Measurements from ENCODE around the gene DHX38. TPM values are rescaled to one million over a fixed set of nuclear protein-coding genes. Genes with fewer than 3 reads are reported as not detected.

The DHX38 gene
- total and polyA plus RNA-seq, 2 of the 13 experiments (the other 11 are each of a cell fraction or from before 2014, with no cell fraction given): 54.4 to 85.9 TPM

DNA sequence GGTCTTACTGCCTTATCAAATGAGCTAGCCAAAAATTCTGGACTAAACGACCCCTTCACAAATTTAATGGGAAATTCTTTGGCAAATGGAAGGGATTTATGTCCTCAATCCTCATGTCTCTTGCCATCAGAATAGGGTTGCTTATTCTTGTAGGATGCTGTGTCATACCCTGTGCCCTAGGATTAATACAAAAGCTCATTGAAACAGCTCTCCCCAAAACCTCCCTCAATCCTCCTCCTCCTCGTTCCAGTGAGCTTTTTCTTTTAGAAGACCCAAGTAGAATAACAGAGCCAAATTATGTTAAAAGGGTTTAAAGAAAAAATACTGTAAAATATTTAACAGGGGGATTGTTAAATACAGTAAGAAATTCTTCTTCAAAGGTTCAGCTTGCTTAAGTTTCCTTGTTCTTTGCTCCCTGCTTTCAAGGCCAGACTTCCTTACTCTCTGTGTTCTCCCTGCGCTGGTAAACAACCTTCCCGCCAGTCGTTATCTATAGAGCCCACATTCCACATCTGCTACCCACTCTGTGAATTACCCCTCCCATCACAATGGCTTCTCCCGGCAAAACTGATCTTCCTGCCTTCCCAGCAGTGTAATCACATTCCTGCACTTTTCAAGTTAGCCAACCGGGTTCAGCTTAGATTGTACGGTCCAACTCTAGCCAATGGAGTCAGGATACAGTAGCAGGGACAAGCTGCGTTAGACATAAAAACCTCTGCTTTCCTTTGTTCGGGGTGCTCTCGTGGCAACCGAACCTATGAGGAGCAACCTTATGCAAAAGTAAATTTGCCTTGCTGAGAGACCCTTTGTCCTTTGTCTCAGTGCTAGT is 20.9 kb upstream of the DHX38 start (continued):
- no peak for TF ChIP-seq FOXA1 (IDR thresholded peaks at IDR 0.05)
- peak; percentile 77 for TF ChIP-seq FOXA1 (CRISPR knock-in tag; IDR thresholded peaks at IDR 0.05)
- TF ChIP-seq NPAS2 (CRISPR knock-in tag; IDR thresholded peaks at IDR 0.05; ENCODE audit: borderline replicate concordance): no peak
- 0 out of 2 replicates have a peak, but pooled peaks have one; percentile 17 for TF ChIP-seq ONECUT2 (CRISPR knock-in tag; IDR thresholded peaks at IDR 0.05)
- TF ChIP-seq KLF11 (CRISPR knock-in tag; IDR thresholded peaks at IDR 0.05): 0 out of 2 replicates have a peak, but pooled peaks have one; percentile 39
- peak; percentile 87; the same call in 1 of the 2 replicates for TF ChIP-seq HBP1 (CRISPR knock-in tag; IDR thresholded peaks at IDR 0.05; ENCODE audit: low read depth)
- no peak for TF ChIP-seq U2AF1 (optimal IDR thresholded peaks at IDR 0.05; ENCODE audit: low read depth, low read length)
- TF ChIP-seq TFE3 (CRISPR knock-in tag; IDR thresholded peaks at IDR 0.05): 0 out of 2 replicates have a peak, but pooled peaks have one; percentile 29
- no peak for TF ChIP-seq SMAD1 (CRISPR knock-in tag; IDR thresholded peaks at IDR 0.05; ENCODE audit: borderline replicate concordance, low read depth)
- TF ChIP-seq, protein P1, sequence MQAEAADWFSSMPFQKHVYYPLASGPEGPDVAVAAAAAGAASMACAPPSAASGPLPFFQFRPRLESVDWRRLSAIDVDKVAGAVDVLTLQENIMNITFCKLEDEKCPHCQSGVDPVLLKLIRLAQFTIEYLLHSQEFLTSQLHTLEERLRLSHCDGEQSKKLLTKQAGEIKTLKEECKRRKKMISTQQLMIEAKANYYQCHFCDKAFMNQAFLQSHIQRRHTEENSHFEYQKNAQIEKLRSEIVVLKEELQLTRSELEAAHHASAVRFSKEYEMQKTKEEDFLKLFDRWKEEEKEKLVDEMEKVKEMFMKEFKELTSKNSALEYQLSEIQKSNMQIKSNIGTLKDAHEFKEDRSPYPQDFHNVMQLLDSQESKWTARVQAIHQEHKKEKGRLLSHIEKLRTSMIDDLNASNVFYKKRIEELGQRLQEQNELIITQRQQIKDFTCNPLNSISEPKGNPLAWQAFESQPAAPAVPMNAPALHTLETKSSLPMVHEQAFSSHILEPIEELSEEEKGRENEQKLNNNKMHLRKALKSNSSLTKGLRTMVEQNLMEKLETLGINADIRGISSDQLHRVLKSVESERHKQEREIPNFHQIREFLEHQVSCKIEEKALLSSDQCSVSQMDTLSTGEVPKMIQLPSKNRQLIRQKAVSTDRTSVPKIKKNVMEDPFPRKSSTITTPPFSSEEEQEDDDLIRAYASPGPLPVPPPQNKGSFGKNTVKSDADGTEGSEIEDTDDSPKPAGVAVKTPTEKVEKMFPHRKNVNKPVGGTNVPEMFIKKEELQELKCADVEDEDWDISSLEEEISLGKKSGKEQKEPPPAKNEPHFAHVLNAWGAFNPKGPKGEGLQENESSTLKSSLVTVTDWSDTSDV (CRISPR knock-in tag; IDR thresholded peaks at IDR 0.05): no peak
- TF ChIP-seq TBX3 (IDR thresholded peaks at IDR 0.05; ENCODE audit: borderline replicate concordance): no peak
- peak; percentile 48; the same call in 1 of the 2 replicates for TF ChIP-seq NFKBIZ (CRISPR knock-in tag; IDR thresholded peaks at IDR 0.05)
- peak; percentile 65 for TF ChIP-seq TCF7 (IDR thresholded peaks at IDR 0.05; ENCODE audit: low read depth)
- TF ChIP-seq NRL (CRISPR knock-in tag; IDR thresholded peaks at IDR 0.05; ENCODE audit: borderline replicate concordance): no peak
- peak; percentile 82 for TF ChIP-seq ZNF331 (CRISPR knock-in tag; IDR thresholded peaks at IDR 0.05)
- TF ChIP-seq, protein P2, sequence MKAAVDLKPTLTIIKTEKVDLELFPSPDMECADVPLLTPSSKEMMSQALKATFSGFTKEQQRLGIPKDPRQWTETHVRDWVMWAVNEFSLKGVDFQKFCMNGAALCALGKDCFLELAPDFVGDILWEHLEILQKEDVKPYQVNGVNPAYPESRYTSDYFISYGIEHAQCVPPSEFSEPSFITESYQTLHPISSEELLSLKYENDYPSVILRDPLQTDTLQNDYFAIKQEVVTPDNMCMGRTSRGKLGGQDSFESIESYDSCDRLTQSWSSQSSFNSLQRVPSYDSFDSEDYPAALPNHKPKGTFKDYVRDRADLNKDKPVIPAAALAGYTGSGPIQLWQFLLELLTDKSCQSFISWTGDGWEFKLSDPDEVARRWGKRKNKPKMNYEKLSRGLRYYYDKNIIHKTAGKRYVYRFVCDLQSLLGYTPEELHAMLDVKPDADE (CRISPR knock-in tag; IDR thresholded peaks at IDR 0.05): no peak
- TF ChIP-seq, protein P3, sequence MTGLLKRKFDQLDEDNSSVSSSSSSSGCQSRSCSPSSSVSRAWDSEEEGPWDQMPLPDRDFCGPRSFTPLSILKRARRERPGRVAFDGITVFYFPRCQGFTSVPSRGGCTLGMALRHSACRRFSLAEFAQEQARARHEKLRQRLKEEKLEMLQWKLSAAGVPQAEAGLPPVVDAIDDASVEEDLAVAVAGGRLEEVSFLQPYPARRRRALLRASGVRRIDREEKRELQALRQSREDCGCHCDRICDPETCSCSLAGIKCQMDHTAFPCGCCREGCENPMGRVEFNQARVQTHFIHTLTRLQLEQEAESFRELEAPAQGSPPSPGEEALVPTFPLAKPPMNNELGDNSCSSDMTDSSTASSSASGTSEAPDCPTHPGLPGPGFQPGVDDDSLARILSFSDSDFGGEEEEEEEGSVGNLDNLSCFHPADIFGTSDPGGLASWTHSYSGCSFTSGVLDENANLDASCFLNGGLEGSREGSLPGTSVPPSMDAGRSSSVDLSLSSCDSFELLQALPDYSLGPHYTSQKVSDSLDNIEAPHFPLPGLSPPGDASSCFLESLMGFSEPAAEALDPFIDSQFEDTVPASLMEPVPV (CRISPR knock-in tag; IDR thresholded peaks at IDR 0.05): no peak
- no peak for TF ChIP-seq CENPX (CRISPR knock-in tag; IDR thresholded peaks at IDR 0.05)
- 0 out of 2 replicates have a peak, but pooled peaks have one; percentile 31 for TF ChIP-seq RFXANK (CRISPR knock-in tag; IDR thresholded peaks at IDR 0.05)
- TF ChIP-seq ZNF577 (CRISPR knock-in tag; IDR thresholded peaks at IDR 0.05; ENCODE audit: borderline replicate concordance, low read depth): no peak
- no peak for TF ChIP-seq ZNF160 (CRISPR knock-in tag; IDR thresholded peaks at IDR 0.05)
- TF ChIP-seq NFIC (IDR thresholded peaks at IDR 0.05; ENCODE audit: low read length): 0 out of 2 replicates have a peak, but pooled peaks have one; percentile 28
